GM19452 (cell line): Measurements from ENCODE around the gene SNX20.
A peak's percentile ranks its signal among the peaks of the same experiment; 100 is the strongest.

ENCODE experiments used
- ATAC-seq: cut with Tn5 transposase; IDR thresholded peaks from one replicate; pipeline ENCODE4 v1.9.1; 2021; ENCODE audit not compliant: unreplicated experiment

Gene SNX20

GRCh38 chr16:50705436-50706110 is 24.5 kb upstream of the SNX20 start:
- no peak for ATAC-seq

- no peak for ATAC-seq
These were observed 23.1 kb upstream of the SNX20 start for GRCh38 chr16:50704245-50704644.

- no peak for ATAC-seq
These were observed 21.6 kb upstream of the SNX20 start for GRCh38 chr16:50702725-50703124.

- ATAC-seq, result no peak
These were observed 18.4 kb upstream of the SNX20 start for GRCh38 chr16:50699326-50700159.

GRCh38 chr16:50697881-50698767 is 17.0 kb upstream of the SNX20 start:
- peak; percentile 44 for ATAC-seq

GRCh38 chr16:50697421-50697715 is 16.3 kb upstream of the SNX20 start:
- no peak for ATAC-seq

- peak; percentile 47 for ATAC-seq
These were observed 15.7 kb upstream of the SNX20 start for GRCh38 chr16:50696575-50697420.

- peak; percentile 34 for ATAC-seq
These were observed 15.0 kb upstream of the SNX20 start for GRCh38 chr16:50696126-50696525.

- no peak for ATAC-seq
These were observed 14.2 kb upstream of the SNX20 start for GRCh38 chr16:50695017-50696000.

- no peak for ATAC-seq
These were observed 13.1 kb upstream of the SNX20 start for GRCh38 chr16:50694206-50694605.

- no peak for ATAC-seq
These were observed 12.1 kb upstream of the SNX20 start, which contains the start of gene NOD2 for GRCh38 chr16:50692999-50693781. TSS of gene NOD2 (plus strand) at chr16:50693606. CDS start at chr16:50699496, 5,890 bp downstream.

GRCh38 chr16:50692644-50692998 is 11.5 kb upstream of the SNX20 start:
- no peak for ATAC-seq

- ATAC-seq, result no peak
These were observed 9.1 kb upstream of the SNX20 start for GRCh38 chr16:50690177-50690576.

- no peak for ATAC-seq
These were observed 7.8 kb upstream of the SNX20 start for GRCh38 chr16:50688867-50689266.

- no peak for ATAC-seq
These were observed 7.0 kb upstream of the SNX20 start for GRCh38 chr16:50688083-50688482.

- ATAC-seq, result no peak
These were observed 4.5 kb upstream of the SNX20 start for GRCh38 chr16:50685462-50686063.

- ATAC-seq, result no peak
These were observed 3.8 kb upstream of the SNX20 start for GRCh38 chr16:50684823-50685461.
